Adrenal gland (tissue), 5 donors: ENCODE measurements around the gene TECPR1.

Experiments used
- CTCF ChIP-seq, 6 experiments: fragments of 450-650 bp in 4 of 6; fragments of 200-600 bp in 2 of 6; sonication (generic) in 1 of 6; IDR thresholded peaks; 1 replicate in 5 of 6; 2 replicates in 1 of 6; pipeline versions ENCODE4 v1.5.1 to v1.8.0; 2016 to 2021; ENCODE audit warnings: antibody characterized with exemption in 6 of 6, mild to moderate bottlenecking in 2 of 6, moderate library complexity in 1 of 6
- POLR2A ChIP-seq, 2 donors: fragments of 450-650 bp; IDR thresholded peaks; one replicate each; pipeline ENCODE4 v1.6.1; 2017; ENCODE audit warnings: antibody characterized with exemption in 2 of 2, mild to moderate bottlenecking in 2 of 2, moderate library complexity in 1 of 2
- donor health status: DM: no; HTN: no; CAD: no.

GRCh38 chr7:98223351-98223897 lies 28.6 kb downstream of the TECPR1 start:
- TF ChIP-seq CTCF (IDR thresholded peaks at IDR 0.05) (no peak), POLR2A (IDR thresholded peaks at IDR 0.05) (no peak)
